Mesodermal cell (in vitro differentiated cells): ENCODE measurements around the gene MALL.
"Not testable (repeated sequence)": the region's sequence is repeated elsewhere in the genome, so short reads cannot be mapped to it uniquely, and the experiment has no call there.

Source experiments
- H3K27ac ChIP-seq: 2 replicates; pipeline ENCODE4 v1.7.0; 2013; ENCODE audit warnings: mild to moderate bottlenecking, low read depth, low read length, moderate library complexity; ENCODE audit not compliant: severe bottlenecking
- H3K36me3 ChIP-seq: 2 replicates; pipeline ENCODE4 v1.7.1; 2013; ENCODE audit warnings: mild to moderate bottlenecking, low read length, moderate library complexity; ENCODE audit not compliant: control insufficient read depth, insufficient read depth
- H3K4me1 ChIP-seq: one replicate; pipeline ENCODE4 v1.7.1; 2013; ENCODE audit warnings: mild to moderate bottlenecking, low read length; ENCODE audit not compliant: insufficient read depth, control insufficient read depth, poor library complexity, severe bottlenecking
- H3K4me3 ChIP-seq: 2 replicates; pipeline ENCODE4 v1.7.0; 2013; ENCODE audit warnings: low read length, control low read depth, mild to moderate bottlenecking; ENCODE audit not compliant: insufficient read depth, poor library complexity, severe bottlenecking; ENCODE audit errors: extremely low read depth
- H3K9me3 ChIP-seq: 2 replicates; pipeline ENCODE4 v1.7.1; 2013; ENCODE audit warnings: mild to moderate bottlenecking, low read length, moderate library complexity; ENCODE audit not compliant: control insufficient read depth
- WGBS, 2 experiments: methylation state at CpG; one replicate each; pipeline ENCODE4 v1.1.5; 2013; ENCODE audit warnings: missing lambda C conversion rate in 2 of 2; ENCODE audit not compliant: insufficient coverage in 2 of 2; 5-methylcytosine and 5-hydroxymethylcytosine counted together

Gene MALL

GRCh38 chr2:110104025-110104771, 11.4 kb downstream of the MALL start:
- peaks cover 8% of the 10 kb centered on the region for H3K9me3 ChIP-seq
- H3K4me3 ChIP-seq, result no peak overlapping the region
- H3K4me1 ChIP-seq, result peaks cover 33% of the 10 kb centered on the region
- H3K36me3 ChIP-seq, result no peaks in the 10 kb centered on the region
- no peak overlapping the region for H3K27ac ChIP-seq
- 98 to 99% methylated on average over 9 of the region's 10 CpGs for WGBS, 2 experiments

- WGBS, 2 experiments, result 93 to 97% methylated on average over 9 to 16 of the region's 20 CpGs
- H3K4me1 ChIP-seq, result peaks cover 33% of the 10 kb centered on the region
- no peaks in the 10 kb centered on the region for H3K36me3 ChIP-seq
- peaks cover 8% of the 10 kb centered on the region for H3K9me3 ChIP-seq
- H3K27ac ChIP-seq, result no peak overlapping the region
- H3K4me3 ChIP-seq, result no peak overlapping the region
Observed at GRCh38 chr2:110103061-110103961, 12.3 kb downstream of the MALL start.

- Histone ChIP-seq H3K4me3 (no peak overlapping the region), H3K4me1 (peaks cover 33% of the 10 kb centered on the region), H3K27ac (peak overlapping the region; percentile 97), H3K9me3 (peaks cover 8% of the 10 kb centered on the region), H3K36me3 (no peaks in the 10 kb centered on the region)
- WGBS, 2 experiments, result 93% methylated on average over 5 to 8 of the region's 9 CpGs
Observed at GRCh38 chr2:110101901-110102803, 13.5 kb downstream of the MALL start.

- 34 to 62% methylated on average over 7 to 9 of the region's 11 CpGs for WGBS, 2 experiments
- Histone ChIP-seq H3K27ac (peak overlapping the region; percentile 97), H3K36me3 (no peaks in the 10 kb centered on the region), H3K9me3 (peaks cover 3% of the 10 kb centered on the region), H3K4me3 (no peak overlapping the region), H3K4me1 (peaks cover 33% of the 10 kb centered on the region)
Observed at GRCh38 chr2:110101280-110101844, 14.3 kb downstream of the MALL start.

- WGBS, 2 experiments, result 75 to 88% methylated on average over 2 to 4 of the region's 4 CpGs
Observed at GRCh38 chr2:110100880-110101279, 14.7 kb downstream of the MALL start.

GRCh38 chr2:110100480-110100879, 15.1 kb downstream of the MALL start:
- Histone ChIP-seq H3K4me3 (no peak overlapping the region), H3K27ac (peak overlapping the region; percentile 97), H3K36me3 (no peaks in the 10 kb centered on the region), H3K9me3 (no peaks in the 10 kb centered on the region), H3K4me1 (peaks cover 30% of the 10 kb centered on the region)
- 100% methylated on average over 2 of the region's 8 CpGs; no CpG with 5 or more reads in 1 of the 2 experiments for WGBS, 2 experiments

More at GRCh38 chr2:110100880-110101279, 14.7 kb downstream of the MALL start:
- H3K27ac ChIP-seq, result peak overlapping the region; percentile 97
- H3K36me3 ChIP-seq, H3K9me3 ChIP-seq: not testable (repeated sequence)
- H3K4me3 ChIP-seq, result peak overlapping the region; percentile 5
- H3K4me1 ChIP-seq, result peaks cover 33% of the 10 kb centered on the region

GRCh38 chr2:110099471-110100225, 16.0 kb downstream of the MALL start:
- 76 to 90% methylated on average over 6 to 7 of the region's 10 CpGs for WGBS, 2 experiments
- Histone ChIP-seq H3K36me3 (no peaks in the 10 kb centered on the region), H3K9me3 (no peaks in the 10 kb centered on the region), H3K27ac (no peak overlapping the region), H3K4me3 (no peak overlapping the region), H3K4me1 (peaks cover 26% of the 10 kb centered on the region)

- H3K4me1 ChIP-seq, result peaks cover 26% of the 10 kb centered on the region
- no peaks in the 10 kb centered on the region for H3K36me3 ChIP-seq
- WGBS, 2 experiments, result 96 to 100% methylated on average over 3 to 6 of the region's 6 CpGs
- no peak overlapping the region for H3K27ac ChIP-seq
- H3K4me3 ChIP-seq, result no peak overlapping the region
- no peaks in the 10 kb centered on the region for H3K9me3 ChIP-seq
Observed at GRCh38 chr2:110099038-110099425, 16.6 kb downstream of the MALL start.

- H3K27ac ChIP-seq, result no peak overlapping the region
- WGBS, 2 experiments, result 88 to 95% methylated on average over 11 of the region's 14 CpGs
- no peaks in the 10 kb centered on the region for H3K9me3 ChIP-seq
- no peaks in the 10 kb centered on the region for H3K36me3 ChIP-seq
- H3K4me3 ChIP-seq, result no peak overlapping the region
- H3K4me1 ChIP-seq, result peaks cover 21% of the 10 kb centered on the region
Observed at GRCh38 chr2:110097506-110098220, 18.0 kb downstream of the MALL start.
